HG03378 (cell line): ENCODE data around the gene LRRC27.
"Not testable (repeated sequence)": the region's sequence is repeated elsewhere in the genome, so short reads cannot be mapped to it uniquely, and the experiment has no call there.

Source experiments
- ATAC-seq: cut with Tn5 transposase; IDR thresholded peaks from one replicate; pipeline ENCODE4 v1.9.1; 2021; ENCODE audit warnings: mild to moderate bottlenecking, moderate library complexity; ENCODE audit not compliant: unreplicated experiment

LRRC27 gene

DNA sequence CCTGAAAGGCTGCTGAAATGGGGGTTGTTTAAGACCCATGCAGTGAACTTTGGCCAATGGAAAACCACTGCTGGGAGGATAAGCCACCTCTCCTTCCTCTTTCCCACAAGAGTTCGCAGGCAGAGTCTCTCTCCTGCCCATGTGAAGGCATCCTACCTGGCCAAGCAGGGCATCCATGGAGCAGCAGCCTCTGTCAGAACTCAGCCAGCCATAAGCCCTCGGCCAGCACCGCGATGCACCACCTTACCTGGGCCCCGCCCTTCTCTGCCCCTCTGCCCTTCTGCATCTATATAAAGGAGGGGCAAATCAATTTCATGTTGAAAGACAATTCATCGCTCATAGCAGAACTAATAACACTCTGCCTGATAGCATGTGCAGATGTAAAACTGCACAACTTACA is 18.1 kb upstream of the LRRC27 start:
- no peak for ATAC-seq

DNA sequence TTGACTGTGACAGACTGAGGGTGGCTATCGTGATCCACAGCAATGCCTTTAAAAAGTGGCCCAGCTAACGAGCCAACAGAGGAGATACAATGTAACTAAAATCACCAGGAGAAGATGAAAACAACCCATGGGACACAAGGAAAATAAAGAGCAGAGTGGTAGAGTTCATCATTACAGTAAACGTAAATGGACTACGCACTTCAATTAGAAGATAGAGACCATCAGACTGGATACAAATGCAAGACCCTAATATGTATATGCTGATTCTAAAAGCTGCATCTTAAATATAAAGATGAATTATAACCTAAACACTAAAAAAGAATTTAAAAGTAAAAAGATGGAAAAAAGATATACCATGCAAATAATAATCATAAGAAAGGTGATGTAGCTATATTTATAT is 17.7 kb upstream of the LRRC27 start:
- ATAC-seq = no peak

DNA sequence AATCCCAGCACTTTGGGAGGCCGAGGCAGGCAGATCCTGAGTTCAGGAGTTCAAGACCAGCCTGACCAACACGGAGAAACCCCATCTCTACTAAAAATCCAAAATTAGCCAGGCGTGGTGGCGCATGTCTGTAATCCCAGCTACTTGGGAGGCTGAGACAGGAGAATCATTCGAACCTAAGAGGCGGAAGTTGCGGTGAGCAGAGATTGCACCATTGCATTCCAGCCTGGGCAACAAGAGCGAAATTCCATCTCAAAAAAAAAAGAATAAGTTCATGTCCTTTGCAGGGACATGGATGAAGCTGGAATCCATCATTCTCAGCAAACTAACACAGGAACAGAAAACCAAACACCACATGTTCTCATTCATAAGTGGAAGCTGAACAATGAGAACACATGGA is 17.1 kb upstream of the LRRC27 start:
- ATAC-seq = not testable (repeated sequence)

- no peak for ATAC-seq
These were observed 15.9 kb upstream of the LRRC27 start for GRCh38 chr10:132316133-132316532.

DNA sequence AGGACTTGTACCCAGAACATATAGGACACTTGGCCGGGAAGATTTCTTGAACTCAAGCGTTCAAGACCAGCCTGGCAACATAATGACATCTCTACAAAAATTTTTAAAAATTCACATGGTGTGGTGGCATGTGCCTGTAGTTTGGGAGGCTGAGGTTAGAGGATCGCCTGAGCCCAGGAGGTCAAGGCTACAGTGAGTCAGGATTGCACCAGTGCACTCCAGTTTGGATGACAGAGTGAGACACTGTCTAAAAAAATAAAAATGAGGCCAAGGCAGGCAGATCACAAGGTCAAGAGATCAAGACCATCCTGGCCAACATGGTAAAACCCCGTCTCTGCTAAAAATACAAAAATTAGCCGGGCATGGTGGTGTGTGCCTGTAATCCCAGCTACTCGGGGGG is 14.5 kb upstream of the LRRC27 start:
- ATAC-seq = not testable (repeated sequence)

GRCh38 chr10:132319853-132320653 is 11.9 kb upstream of the LRRC27 start:
- ATAC-seq = peak; percentile 97

- no peak for ATAC-seq
These were observed 11.1 kb upstream of the LRRC27 start for GRCh38 chr10:132320654-132321469.

- ATAC-seq = no peak
These were observed 10.3 kb upstream of the LRRC27 start for GRCh38 chr10:132321726-132322125.

DNA sequence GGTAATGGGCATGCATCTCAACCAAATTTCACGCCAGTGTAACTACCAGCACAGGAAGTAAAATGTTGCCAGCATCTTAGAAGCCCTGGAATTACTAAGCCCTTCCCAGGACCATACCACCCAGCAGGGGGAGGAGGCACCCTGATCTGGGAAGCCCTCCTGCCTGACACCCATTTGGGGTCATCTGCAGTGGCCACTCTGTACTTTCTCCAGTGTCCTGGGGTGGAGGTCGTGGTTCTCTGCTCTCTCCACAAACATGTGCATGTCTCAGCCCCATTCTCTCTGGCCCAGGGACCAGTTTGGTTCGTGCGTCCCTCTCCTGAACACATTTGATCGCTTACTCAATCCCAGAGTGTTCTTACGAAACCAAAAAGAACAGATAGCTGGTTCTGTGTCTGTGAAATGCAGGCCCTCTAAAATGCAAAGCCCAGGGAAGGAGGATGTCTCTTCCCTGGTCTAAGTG is 9.4 kb upstream of the LRRC27 start:
- no peak for ATAC-seq

DNA sequence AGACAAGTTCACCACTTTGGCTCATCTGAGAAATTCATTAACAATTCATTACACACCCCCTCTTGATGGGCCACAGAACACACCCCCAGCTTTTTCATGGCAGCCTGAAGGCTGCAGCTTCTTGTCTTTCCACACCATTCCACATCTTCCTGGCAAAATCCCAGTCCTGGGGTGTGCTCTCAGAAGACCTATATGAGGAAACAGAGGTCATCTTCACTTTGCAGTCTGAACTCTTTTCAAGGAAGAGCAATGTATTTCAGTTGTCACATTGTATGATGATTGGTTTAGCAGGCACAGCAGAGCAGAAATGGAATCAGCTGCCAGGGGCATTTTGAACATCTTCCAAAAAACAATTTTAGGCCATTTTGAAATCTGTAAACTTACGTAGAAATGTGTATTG is 7.8 kb upstream of the LRRC27 start:
- no peak for ATAC-seq

DNA sequence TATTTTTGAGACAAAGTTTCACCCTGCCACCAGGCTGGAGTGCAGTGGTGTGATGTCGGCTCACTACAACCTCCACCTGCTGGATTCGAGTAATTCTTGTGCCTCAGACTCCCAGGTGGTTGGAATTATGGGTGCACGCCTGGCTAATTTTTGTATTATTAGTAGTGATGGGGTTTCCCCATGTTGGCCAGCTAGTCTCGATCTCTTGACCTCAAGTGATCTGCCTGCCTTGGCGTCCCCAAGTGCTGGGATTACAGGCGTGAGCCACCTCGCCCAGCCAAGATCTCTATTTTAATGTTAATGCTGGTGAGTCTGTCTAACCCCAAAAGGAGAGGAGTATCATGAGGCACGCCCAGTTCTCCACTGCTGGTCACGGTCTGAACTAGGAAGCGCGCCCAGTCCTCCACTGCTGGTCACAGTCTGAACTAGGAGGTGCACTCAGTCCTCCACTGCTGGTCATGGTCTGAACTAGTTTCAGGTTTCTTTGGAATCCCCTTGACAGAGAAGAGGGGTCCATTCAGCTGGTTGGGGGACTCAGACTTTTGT is 5.6 kb upstream of the LRRC27 start:
- ATAC-seq = no peak

- no peak for ATAC-seq
These were observed 5.1 kb upstream of the LRRC27 start for GRCh38 chr10:132326925-132327324.

GRCh38 chr10:132328106-132328505 is 3.9 kb upstream of the LRRC27 start:
- no peak for ATAC-seq

DNA sequence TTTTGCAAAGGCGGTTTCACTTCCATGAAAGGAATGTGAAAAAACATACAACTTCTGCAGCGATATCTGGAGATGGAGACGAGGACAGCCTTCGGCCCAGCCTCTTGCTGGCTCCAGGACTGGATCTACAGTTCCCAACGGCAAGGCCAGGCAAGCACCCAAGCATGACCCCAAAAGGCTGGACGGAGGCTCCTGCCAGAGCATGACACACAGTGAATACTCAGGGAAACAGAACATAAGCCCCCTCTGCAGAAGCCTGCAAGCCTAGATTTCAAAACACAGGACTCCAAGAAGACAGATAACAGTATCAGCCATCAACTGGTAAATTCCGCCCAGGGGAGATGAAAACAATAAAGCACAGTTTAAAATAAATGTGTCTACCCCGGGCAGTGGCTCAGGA is 3.3 kb upstream of the LRRC27 start:
- ATAC-seq = no peak

DNA sequence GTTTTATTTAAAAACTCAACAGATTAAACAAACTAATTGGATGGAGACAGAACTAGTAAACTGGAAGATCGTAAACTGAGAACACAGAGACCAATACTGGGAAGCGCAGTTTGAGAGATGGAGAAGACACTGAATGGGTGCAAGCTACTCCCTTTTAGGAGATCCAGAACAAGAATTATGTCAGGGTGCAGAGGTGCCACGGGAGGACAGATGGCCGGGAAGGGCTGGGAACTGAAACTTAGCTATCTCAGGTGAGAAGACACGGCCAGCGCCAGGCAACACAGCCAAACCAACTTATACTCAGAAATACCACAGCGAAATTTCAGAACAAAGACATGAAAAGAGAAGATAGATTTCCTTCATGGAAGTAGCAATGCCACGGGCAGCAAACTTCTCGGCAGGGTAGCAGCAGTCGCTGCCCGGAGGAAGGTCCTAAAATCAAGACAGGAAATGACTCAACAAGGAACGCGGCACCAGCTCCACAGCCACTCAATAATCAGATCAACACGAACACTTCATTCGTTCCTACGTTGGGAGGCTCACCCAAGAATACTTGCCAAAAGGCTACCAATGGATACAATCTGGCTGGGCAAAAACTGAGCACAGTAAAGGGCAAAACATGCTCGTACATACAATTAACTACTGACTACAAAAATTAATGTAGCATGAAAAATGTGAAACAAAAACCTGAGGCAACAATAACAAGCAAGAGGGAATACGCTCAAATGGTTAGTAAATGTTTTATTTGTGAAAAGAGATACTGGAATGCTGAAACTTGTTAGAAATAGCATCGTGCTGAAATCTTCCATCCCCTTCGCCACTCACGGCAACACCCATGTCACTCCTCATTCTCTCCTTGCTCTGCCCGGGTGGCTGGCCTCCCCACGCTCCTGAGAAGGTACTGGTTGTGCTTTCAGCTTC is 2.2 kb upstream of the LRRC27 start:
- no peak for ATAC-seq

DNA sequence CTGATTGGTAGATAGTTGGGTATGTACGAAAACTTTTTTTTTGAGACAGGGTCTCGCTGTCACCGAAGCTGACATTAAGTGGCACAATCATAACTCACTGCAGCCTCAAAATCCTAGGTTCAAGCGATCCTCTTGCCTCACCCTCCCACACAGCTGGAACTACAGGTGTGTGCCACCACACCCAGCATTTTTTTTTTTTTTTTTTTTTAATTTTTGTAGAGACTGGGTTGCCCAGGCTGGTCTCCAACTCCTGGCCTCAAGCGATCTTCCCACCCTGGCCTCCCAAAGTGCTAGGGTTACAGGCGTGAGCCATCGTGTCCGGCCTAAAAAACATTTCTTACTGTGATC is 1.5 kb upstream of the LRRC27 start:
- no peak for ATAC-seq

GRCh38 chr10:132332433-132332754 is 401 bp downstream of the LRRC27 start:
- peak; percentile 47 for ATAC-seq

DNA sequence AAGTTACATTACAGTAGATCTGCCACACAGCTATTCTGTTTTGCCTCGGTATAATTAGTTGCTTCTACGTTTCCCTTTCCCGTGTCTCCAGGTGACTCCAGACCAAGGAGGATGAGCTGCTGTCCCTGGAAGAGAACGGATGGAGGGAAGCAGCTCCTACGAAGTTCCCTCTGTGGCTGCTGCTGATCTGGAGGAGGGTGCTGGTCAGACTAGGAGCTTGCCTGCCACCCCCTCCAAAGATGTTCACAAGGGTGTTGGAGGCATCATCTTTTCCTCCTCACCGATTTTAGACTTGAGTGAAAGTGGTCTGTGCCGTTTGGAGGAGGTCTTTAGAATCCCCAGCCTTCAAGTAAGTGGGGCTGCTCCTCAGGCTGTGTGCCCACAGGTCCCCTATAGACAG is 1.4 kb downstream of the LRRC27 start:
- no peak for ATAC-seq

DNA sequence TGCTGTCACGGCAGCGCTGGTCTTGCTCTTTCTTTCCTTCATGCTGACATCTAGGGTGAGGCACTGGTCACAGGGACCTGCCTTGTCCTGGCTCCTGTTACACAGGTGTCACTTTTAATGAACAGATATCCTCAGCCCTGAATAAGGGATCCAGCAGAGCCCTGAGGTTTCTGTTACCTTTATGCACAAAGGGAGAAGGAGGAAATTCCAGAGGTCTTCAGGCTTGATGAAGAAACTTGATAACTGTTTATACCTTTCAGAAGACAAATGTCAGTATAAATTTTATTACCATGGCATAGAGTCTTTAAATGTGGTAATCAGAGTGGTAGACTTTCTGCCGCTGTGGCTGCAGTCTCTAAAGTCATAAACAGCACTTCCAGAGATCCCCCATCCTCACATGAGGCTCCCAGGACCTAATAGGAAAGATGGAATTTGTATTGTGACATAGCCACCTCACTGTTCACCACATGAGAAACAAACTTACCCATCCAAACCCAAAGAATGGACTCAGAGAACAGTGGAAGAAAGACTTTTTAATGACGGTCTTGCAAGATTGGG is 2.7 kb downstream of the LRRC27 start:
- ATAC-seq = no peak

GRCh38 chr10:132335189-132336063 is 3.4 kb downstream of the LRRC27 start:
- ATAC-seq = peak; percentile 35
